HL-60 (cell line): ENCODE data around the gene NMNAT2.

ENCODE experiments used
- CTCF ChIP-seq: IDR thresholded peaks from one replicate; pipeline ENCODE4 v1.5.1; 2011; ENCODE audit warnings: low read length, control low read depth, inconsistent platforms; ENCODE audit not compliant: insufficient read depth
- POLR2AphosphoS5 ChIP-seq: IDR thresholded peaks from 2 replicates; pipeline ENCODE4 v1.6.1; 2012; ENCODE audit warnings: low read depth
- REST ChIP-seq: IDR thresholded peaks from 2 replicates; pipeline ENCODE4 v1.6.1; 2012; ENCODE audit warnings: low read depth; ENCODE audit not compliant: insufficient replicate concordance
- SPI1 ChIP-seq: IDR thresholded peaks from 2 replicates; pipeline ENCODE4 v1.6.1; 2012; ENCODE audit warnings: low read depth, mild to moderate bottlenecking, borderline replicate concordance

- TF ChIP-seq CTCF (no peak), POLR2AphosphoS5 (no peak), REST (no peak), SPI1 (no peak)
Measured at GRCh38 chr1:183262628-183263200, 155.5 kb downstream of the NMNAT2 start.
